SK-N-SH (cell line): ENCODE data around the gene IDH3G. TPM values are rescaled to one million over a fixed set of nuclear protein-coding genes. Genes with fewer than 3 reads are reported as not detected.
"Not testable (repeated sequence)": the region's sequence is repeated elsewhere in the genome, so short reads cannot be mapped to it uniquely, and the experiment has no call there.

Experiments
- CTCF ChIA-PET: fragments of 300-600, 350-600 bp; formaldehyde crosslinking; extraction: SDS; loops from one replicate; lab custom pipeline; 2021; lab: Yijun Ruan, JAX
- POLR2A ChIA-PET: fragments of 350-600 bp; sonication (Branson Sonifier 250); formaldehyde crosslinking; extraction: SDS; loops from one replicate; lab custom pipeline; 2020; ENCODE audit warnings: antibody characterized with exemption, inconsistent platforms; lab: Yijun Ruan, JAX
- DNase-seq: peaks from one replicate; pipeline ENCODE4 v3.0.0; 2012
- H2AFZ ChIP-seq: fragments of 200-600 bp; sonication (generic); 2 replicates; pipeline ENCODE4 v1.8.1; 2016; ENCODE audit warnings: antibody characterized with exemption, mild to moderate bottlenecking, low read depth
- H3F3A ChIP-seq: fragments of 200-600 bp; sonication (generic); replicated peaks from 2 replicates; pipeline ENCODE3; 2016; ENCODE audit warnings: antibody characterized with exemption, mild to moderate bottlenecking; ENCODE audit not compliant: insufficient read depth
- H3K27ac ChIP-seq, 2 experiments: fragments of 200-500 bp in 1 of 2; fragments of 200-600 bp in 1 of 2; sonication (Bioruptor generic) in 1 of 2; sonication (generic), shearing (Covaris generic) in 1 of 2; 2 replicates each; pipeline versions ENCODE4 v1.5.1 to v1.6.1; 2014 to 2016; ENCODE audit warnings: low read depth in 2 of 2, inconsistent platforms in 1 of 2, low read length in 1 of 2, mild to moderate bottlenecking in 1 of 2, mixed read lengths in 1 of 2
- H3K27me3 ChIP-seq: fragments of 200-600 bp; sonication (generic), shearing (Covaris generic); 2 replicates; pipeline ENCODE4 v1.6.1; 2016; ENCODE audit warnings: mixed run types; ENCODE audit not compliant: insufficient read depth
- H3K36me3 ChIP-seq, 2 experiments: fragments of 200-500 bp in 1 of 2; fragments of 200-600 bp in 1 of 2; sonication (Bioruptor generic) in 1 of 2; sonication (generic) in 1 of 2; replicated peaks in 1 of 2; 2 replicates each; pipeline versions ENCODE3 to v1.5.1; 2014 to 2016; ENCODE audit warnings: low read length in 1 of 2, mild to moderate bottlenecking in 1 of 2; ENCODE audit not compliant: insufficient read depth in 2 of 2, control insufficient read depth in 1 of 2
- H3K4me1 ChIP-seq, 2 experiments: fragments of 200-500 bp in 1 of 2; fragments of 200-600 bp in 1 of 2; sonication (Bioruptor generic) in 1 of 2; sonication (generic), shearing (Covaris generic) in 1 of 2; 2 replicates each; pipeline versions ENCODE4 v1.5.1 to v1.6.1; 2014 to 2016; ENCODE audit warnings: low read depth in 1 of 2, low read length in 1 of 2, mixed run types in 1 of 2; ENCODE audit not compliant: insufficient read depth in 2 of 2, control insufficient read depth in 1 of 2
- H3K4me2 ChIP-seq: fragments of 200-600 bp; sonication (generic), shearing (Covaris generic); 2 replicates; pipeline ENCODE4 v1.6.1; 2017; ENCODE audit warnings: mixed run types
- H3K4me3 ChIP-seq, 2 experiments: fragments of 200-500 bp in 1 of 2; fragments of 200-600 bp in 1 of 2; sonication (Bioruptor generic) in 1 of 2; sonication (generic), shearing (Covaris generic) in 1 of 2; 2 replicates each; pipeline versions ENCODE4 v1.5.1 to v1.8.1; 2014 to 2016; ENCODE audit warnings: low read depth in 2 of 2, inconsistent platforms in 1 of 2, low read length in 1 of 2, mild to moderate bottlenecking in 1 of 2, mixed read lengths in 1 of 2, moderate library complexity in 1 of 2
- H3K79me2 ChIP-seq: fragments of 200-600 bp; sonication (generic); 2 replicates; pipeline ENCODE4 v1.8.1; 2017; ENCODE audit warnings: mild to moderate bottlenecking; ENCODE audit not compliant: insufficient read depth
- H3K9ac ChIP-seq: fragments of 200-600 bp; sonication (generic); 2 replicates; pipeline ENCODE4 v1.6.1; 2017; ENCODE audit warnings: mixed run types
- H3K9me2 ChIP-seq: fragments of 200-600 bp; sonication (generic); 2 replicates; pipeline ENCODE4 v1.6.1; 2017; ENCODE audit warnings: mixed run types
- H3K9me3 ChIP-seq: fragments of 200-600 bp; sonication (generic); 2 replicates; pipeline ENCODE4 v1.6.1; 2017; ENCODE audit warnings: mixed run types, mild to moderate bottlenecking, moderate library complexity
- H4K20me1 ChIP-seq: fragments of 200-600 bp; sonication (generic); 2 replicates; pipeline ENCODE4 v1.6.1; 2017; ENCODE audit warnings: mild to moderate bottlenecking, mixed run types; ENCODE audit not compliant: insufficient read depth
- CHD2 ChIP-seq: fragments of 150-350 bp; IDR thresholded peaks from 2 replicates; pipeline ENCODE4 v1.6.1; 2018; ENCODE audit warnings: low read length; ENCODE audit not compliant: partially characterized antibody
- ELF1 ChIP-seq: IDR thresholded peaks from 2 replicates; pipeline ENCODE4 v1.4.0; 2012
- FOSL2 ChIP-seq: IDR thresholded peaks from 2 replicates; pipeline ENCODE4 v1.4.0; 2012; ENCODE audit warnings: low read depth, mild to moderate bottlenecking, moderate library complexity, borderline replicate concordance
- FOXM1 ChIP-seq: IDR thresholded peaks from 2 replicates; pipeline ENCODE4 v1.4.0; 2012; ENCODE audit warnings: low read depth, mild to moderate bottlenecking
- MXI1 ChIP-seq: IDR thresholded peaks from 2 replicates; pipeline ENCODE4 v1.6.1; 2012; ENCODE audit warnings: mild to moderate bottlenecking, low read depth, low read length, improper control_type of control experiment
- NFIC ChIP-seq: IDR thresholded peaks from 2 replicates; pipeline ENCODE4 v1.4.0; 2012; ENCODE audit warnings: borderline replicate concordance
- POLR2AphosphoS5 ChIP-seq: IDR thresholded peaks from 2 replicates; pipeline ENCODE4 v1.6.1; 2012; ENCODE audit warnings: low read depth, low read length
- RCOR1 ChIP-seq: fragments of 150-350 bp; IDR thresholded peaks from 2 replicates; pipeline ENCODE4 v1.6.1; 2017; ENCODE audit warnings: antibody characterized with exemption, low read length
- RFX5 ChIP-seq: IDR thresholded peaks from 2 replicates; pipeline ENCODE4 v1.6.1; 2012; ENCODE audit warnings: mild to moderate bottlenecking, improper control_type of control experiment, low read length
- SIN3A ChIP-seq: IDR thresholded peaks from 2 replicates; pipeline ENCODE4 v1.6.1; 2012; ENCODE audit warnings: low read depth, mild to moderate bottlenecking, low read length, moderate library complexity, borderline replicate concordance
- TAF1 ChIP-seq: IDR thresholded peaks from 2 replicates; pipeline ENCODE4 v1.6.1; 2012; ENCODE audit warnings: low read depth, mild to moderate bottlenecking, low read length, moderate library complexity, borderline replicate concordance
- YY1 ChIP-seq: IDR thresholded peaks from 2 replicates; pipeline ENCODE4 v1.4.0; 2012; ENCODE audit warnings: low read depth, mild to moderate bottlenecking
- WGBS: methylation state at CpG from one replicate; pipeline ENCODE4 v1.1.6; 2017; ENCODE audit warnings: low lambda C conversion rate; 5-methylcytosine and 5-hydroxymethylcytosine counted together
- polyA plus RNA-seq, 3 experiments: library from polyadenylated mRNA; depleted of rRNA; stranded (reverse); fragments of >200 nt; gene quantifications; 2 replicates each; pipeline ENCODE4 v1.2.3, GENCODE V29; 2012
- TF ChIP-seq, protein P1 (sequence below): IDR thresholded peaks from 2 replicates; pipeline ENCODE4 v1.4.0; 2012; ENCODE audit warnings: low read depth

Gene IDH3G
- polyA plus RNA-seq, 1 of the 3 experiments (the other 2 are of a cell fraction) = 107 TPM

DNA sequence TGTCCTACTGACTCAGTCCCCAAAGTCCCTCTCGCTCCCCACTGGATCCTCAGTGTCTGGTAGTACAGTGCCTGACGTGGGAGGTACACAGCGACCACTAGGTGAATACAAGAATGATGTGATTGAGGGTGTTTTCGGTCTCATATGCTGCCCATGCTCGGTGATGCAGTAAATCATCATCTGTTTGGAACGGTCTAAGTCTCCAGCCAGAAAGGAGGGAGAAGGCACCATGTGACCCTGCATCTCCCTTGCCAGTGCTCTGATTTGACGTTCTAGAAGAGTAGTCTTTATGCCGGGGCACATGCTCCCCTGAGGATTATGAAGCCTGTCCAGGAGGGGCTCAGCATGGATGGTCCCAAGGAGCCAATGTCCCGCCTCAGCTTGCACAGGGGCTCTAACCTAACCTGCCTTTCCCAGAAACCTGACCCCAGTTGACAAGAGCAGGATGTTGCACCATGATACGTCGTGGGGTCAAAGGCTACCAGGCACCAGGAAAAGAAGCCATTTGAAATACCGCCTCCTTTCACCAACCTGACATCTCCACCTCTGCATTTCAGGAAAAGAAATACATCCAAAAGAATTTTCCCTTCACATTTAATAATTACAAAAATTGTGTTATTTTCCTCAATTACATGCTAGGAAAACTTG is 43.9 kb downstream of the IDH3G start:
- Histone ChIP-seq H2AFZ (no peak overlapping the region), H4K20me1 (no peaks in the 10 kb centered on the region), H3K9me3 (no peaks in the 10 kb centered on the region), H3K4me2 (no peak overlapping the region), H3K9ac (no peak overlapping the region), H3K27ac (no peak overlapping the region), H3F3A (no peaks in the 10 kb centered on the region), H3K79me2 (no peaks in the 10 kb centered on the region), H3K9me2 (no peaks in the 10 kb centered on the region), H3K4me3 (no peak overlapping the region), H3K4me1 (no peaks in the 10 kb centered on the region), H3K27me3 (peaks cover 4% of the 10 kb centered on the region; the same call in 1 of the 2 replicates), H3K36me3 (no peaks in the 10 kb centered on the region)
- DNase-seq = no peak
- 51% methylated on average over 11 of the region's 12 CpGs for WGBS
- ChIA-PET CTCF (no interaction called here), POLR2A (no interaction called here)
- TF ChIP-seq POLR2AphosphoS5 (no peak), YY1 (no peak), SIN3A (no peak), CHD2 (no peak), FOXM1 (no peak), TAF1 (no peak), NFIC (no peak), FOSL2 (no peak), RFX5 (no peak), RCOR1 (no peak), MXI1 (no peak), ELF1 (no peak)
- TF ChIP-seq, protein P1, sequence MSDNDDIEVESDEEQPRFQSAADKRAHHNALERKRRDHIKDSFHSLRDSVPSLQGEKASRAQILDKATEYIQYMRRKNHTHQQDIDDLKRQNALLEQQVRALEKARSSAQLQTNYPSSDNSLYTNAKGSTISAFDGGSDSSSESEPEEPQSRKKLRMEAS = no peak

GRCh38 chrX:153749017-153749416 is 45.2 kb downstream of the IDH3G start:
- H3K4me3 ChIP-seq, H3K36me3 ChIP-seq, H3F3A ChIP-seq, POLR2A ChIA-PET, H3K4me2 ChIP-seq, DNase-seq, H3K27ac ChIP-seq, H3K9me3 ChIP-seq, H3K9ac ChIP-seq, H4K20me1 ChIP-seq, H3K4me1 ChIP-seq, H3K27me3 ChIP-seq, H2AFZ ChIP-seq, CTCF ChIA-PET, H3K9me2 ChIP-seq, H3K79me2 ChIP-seq: not testable (repeated sequence)
- 45% methylated on average over 7 of the region's 7 CpGs for WGBS

DNA sequence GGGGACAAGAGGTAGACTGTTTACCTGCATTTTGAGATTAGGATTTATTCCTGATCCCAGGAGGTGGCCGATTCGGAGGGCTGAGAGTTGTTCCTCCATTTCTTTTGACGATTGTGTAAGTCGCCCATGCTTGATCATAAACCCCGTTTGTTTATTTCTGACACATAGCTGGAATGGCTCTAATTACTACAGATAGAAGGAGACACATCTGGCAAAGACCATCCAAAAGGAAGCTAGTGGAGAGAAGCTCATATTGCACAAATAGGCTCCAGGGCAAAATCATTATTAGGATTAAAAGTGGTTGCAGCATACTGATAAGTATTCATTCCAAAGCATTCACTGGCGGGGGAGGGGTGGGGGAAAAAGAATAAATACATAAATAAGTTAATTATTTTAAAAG is 47.2 kb downstream of the IDH3G start:
- H3K27me3 ChIP-seq, POLR2A ChIA-PET: not testable (repeated sequence)

More for the DNA sequence above, 47.2 kb downstream of the IDH3G start:
- not testable (repeated sequence) for H3K9me2 ChIP-seq, H3K9me3 ChIP-seq, H3K36me3 ChIP-seq, H3K79me2 ChIP-seq, H2AFZ ChIP-seq, H4K20me1 ChIP-seq, H3K9ac ChIP-seq, H3K4me2 ChIP-seq, H3K4me1 ChIP-seq, H3K27ac ChIP-seq, H3K4me3 ChIP-seq, DNase-seq, H3F3A ChIP-seq
- CTCF ChIA-PET = interaction anchor here (0.9 kb wide), 1 partner anchor 17 kb away, joined by 6 read pairs; the partner anchor contains the start of gene PLXNB3
- WGBS = 61% methylated on average over 6 of the region's 6 CpGs
